Activated CD4-positive, alpha-beta memory T cell treated with anti-CD3 and anti-CD28 coated beads for 36 hours (primary cell): ENCODE results near the gene MBNL1. TPM values are rescaled to one million over a fixed set of nuclear protein-coding genes. Genes with fewer than 3 reads are reported as not detected.

Source experiments
- CTCF ChIA-PET: fragments of 350-600 bp; sonication (Branson Sonifier 250); formaldehyde crosslinking; loops from one replicate; lab custom pipeline; 2021; ENCODE audit warnings: antibody characterized with exemption, inconsistent platforms; lab: Charles Lee
- POLR2A ChIA-PET: fragments of 350-600 bp; sonication (Branson Sonifier 250); formaldehyde crosslinking; loops from one replicate; lab custom pipeline; 2021; ENCODE audit warnings: antibody characterized with exemption; lab: Charles Lee
- DNase-seq: peaks from one replicate; pipeline ENCODE4 v3.0.0-alpha.2; 2020
- H3K27ac Mint-ChIP-seq: one replicate; pipeline ENCODE4 v1.8.0; 2021; ENCODE audit warnings: mixed read lengths
- H3K27me3 Mint-ChIP-seq: one replicate; pipeline ENCODE4 v1.8.0; 2021; ENCODE audit warnings: mixed read lengths
- H3K36me3 Mint-ChIP-seq: one replicate; pipeline ENCODE4 v1.8.0; 2021; ENCODE audit warnings: mixed read lengths
- H3K4me1 Mint-ChIP-seq: one replicate; pipeline ENCODE4 v1.8.0; 2021; ENCODE audit warnings: low read depth, mixed read lengths
- H3K4me3 Mint-ChIP-seq: one replicate; pipeline ENCODE4 v1.8.0; 2021; ENCODE audit warnings: mild to moderate bottlenecking, mixed read lengths
- H3K9me3 Mint-ChIP-seq: one replicate; pipeline ENCODE4 v1.8.0; 2021; ENCODE audit warnings: mixed read lengths
- intact Hi-C: fragments of 100-400 bp; cut with micrococcal nuclease; formaldehyde crosslinking; loops from one replicate; pipeline ENCODE4 v1.15.1; 2023
- total RNA-seq, 2 experiments: library from RNA; stranded (reverse); gene quantifications; one replicate each; pipeline ENCODE4 v1.2.3, GENCODE V29; 2021

The MBNL1 gene
- total RNA-seq, 2 experiments from 2014 or later: 290 to 302 TPM

DNA sequence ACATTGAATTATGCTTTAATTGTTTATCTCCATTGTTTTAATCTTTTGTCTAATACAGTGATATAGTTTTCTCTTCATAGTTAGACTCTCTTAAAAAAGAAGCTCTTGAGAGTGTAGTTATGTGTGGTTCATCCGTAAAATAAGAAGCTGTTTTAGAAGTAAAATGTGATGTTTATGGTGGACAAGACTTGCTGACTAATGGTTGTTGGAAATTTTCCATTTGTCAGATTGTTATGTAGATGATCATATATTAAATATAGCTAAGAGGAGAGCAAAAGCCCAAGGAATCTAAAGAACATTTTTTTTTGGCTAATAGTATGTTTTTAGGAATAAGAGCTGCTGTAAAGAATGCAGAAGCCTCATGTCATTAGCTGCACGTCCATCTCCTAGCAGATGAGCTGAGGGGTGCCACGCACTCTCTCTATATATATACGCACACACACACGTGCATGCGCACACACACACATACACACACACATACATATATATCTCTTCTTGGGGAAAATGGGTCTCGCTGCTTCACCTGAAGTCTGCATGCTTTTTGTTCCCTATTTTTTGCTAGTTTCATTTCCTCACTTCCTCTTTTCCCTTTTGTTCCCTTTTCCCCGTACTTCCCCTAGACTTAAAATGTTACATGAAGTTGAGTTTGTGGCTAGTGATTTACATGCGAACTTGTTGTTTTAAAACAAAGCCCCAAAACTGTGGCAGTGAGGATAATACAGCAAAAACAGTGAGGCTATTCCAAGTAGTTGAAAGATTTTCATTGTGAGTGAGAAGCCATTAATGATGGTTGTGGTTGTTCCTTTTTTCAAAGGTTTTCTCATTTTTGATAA lies 107.8 kb downstream of the MBNL1 start:
- ChIA-PET CTCF (no interaction called here), POLR2A (no interaction called here)
- Mint-ChIP-seq H3K27me3 (no peaks in the 10 kb centered on the region), H3K36me3 (peaks cover 25% of the 10 kb centered on the region), H3K27ac (peak overlapping the region; percentile 69), H3K9me3 (peaks cover 4% of the 10 kb centered on the region), H3K4me1 (peaks cover 77% of the 10 kb centered on the region), H3K4me3 (no peak overlapping the region)
- no peak for DNase-seq
- intact Hi-C loops: no loop called here

- Mint-ChIP-seq H3K9me3 (no peaks in the 10 kb centered on the region), H3K36me3 (peaks cover 19% of the 10 kb centered on the region), H3K4me1 (peaks cover 76% of the 10 kb centered on the region), H3K27ac (peak overlapping the region; percentile 69), H3K27me3 (no peaks in the 10 kb centered on the region), H3K4me3 (no peak overlapping the region)
- intact Hi-C loops: no loop called here
- ChIA-PET CTCF (no interaction called here), POLR2A (no interaction called here)
- DNase-seq: no peak
Measured at GRCh38 chr3:152377184-152377570, 108.4 kb downstream of the MBNL1 start.

GRCh38 chr3:152379415-152380042 lies 110.8 kb downstream of the MBNL1 start:
- Mint-ChIP-seq H3K36me3 (peaks cover 11% of the 10 kb centered on the region), H3K27ac (peak overlapping the region; percentile 2), H3K4me3 (no peak overlapping the region), H3K9me3 (no peaks in the 10 kb centered on the region), H3K4me1 (peaks cover 78% of the 10 kb centered on the region), H3K27me3 (no peaks in the 10 kb centered on the region)
- ChIA-PET POLR2A (no interaction called here), CTCF (no interaction called here)
- DNase-seq: no peak
- intact Hi-C loops: no loop called here

- Mint-ChIP-seq H3K27ac (peak overlapping the region; percentile 46), H3K4me1 (peaks cover 76% of the 10 kb centered on the region), H3K27me3 (no peaks in the 10 kb centered on the region), H3K4me3 (no peak overlapping the region), H3K36me3 (peaks cover 11% of the 10 kb centered on the region), H3K9me3 (no peaks in the 10 kb centered on the region)
- no peak for DNase-seq
- CTCF ChIA-PET: no interaction called here
- POLR2A ChIA-PET: no interaction called here
- intact Hi-C loops: no loop called here
Measured at GRCh38 chr3:152380043-152380442, 111.3 kb downstream of the MBNL1 start.

DNA sequence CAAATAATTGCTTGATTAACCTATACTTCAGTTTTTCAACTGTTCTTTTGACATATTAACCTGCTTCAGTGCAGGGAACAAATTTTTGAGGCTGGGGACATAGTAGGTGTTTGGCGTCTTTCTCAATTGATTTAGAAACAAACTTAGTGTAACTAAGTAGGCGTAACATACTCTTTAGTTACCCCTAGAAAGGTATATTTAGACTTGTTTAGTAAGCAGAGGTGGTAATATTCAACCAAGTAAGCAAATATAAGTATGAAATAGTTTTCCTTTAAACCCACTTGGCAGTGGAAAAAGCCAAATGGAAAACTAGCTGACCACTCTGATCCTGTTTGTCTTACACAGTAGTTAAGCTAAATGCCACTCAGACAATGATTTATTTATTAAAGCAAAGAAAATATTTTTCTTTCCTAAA lies 113.2 kb downstream of the MBNL1 start:
- Mint-ChIP-seq H3K9me3 (no peaks in the 10 kb centered on the region), H3K27ac (peak overlapping the region; percentile 88), H3K27me3 (no peaks in the 10 kb centered on the region), H3K4me3 (peak overlapping the region; percentile 77), H3K36me3 (peaks cover 8% of the 10 kb centered on the region), H3K4me1 (peaks cover 77% of the 10 kb centered on the region)
- ChIA-PET CTCF (interaction anchor here (0.6 to 1.4 kb wide), 4 partner anchors 14 to 198 kb away, joined by 3 read pairs; no protein-coding TSS in a partner anchor), POLR2A (no interaction called here)
- intact Hi-C loops: no loop called here
- DNase-seq: no peak

DNA sequence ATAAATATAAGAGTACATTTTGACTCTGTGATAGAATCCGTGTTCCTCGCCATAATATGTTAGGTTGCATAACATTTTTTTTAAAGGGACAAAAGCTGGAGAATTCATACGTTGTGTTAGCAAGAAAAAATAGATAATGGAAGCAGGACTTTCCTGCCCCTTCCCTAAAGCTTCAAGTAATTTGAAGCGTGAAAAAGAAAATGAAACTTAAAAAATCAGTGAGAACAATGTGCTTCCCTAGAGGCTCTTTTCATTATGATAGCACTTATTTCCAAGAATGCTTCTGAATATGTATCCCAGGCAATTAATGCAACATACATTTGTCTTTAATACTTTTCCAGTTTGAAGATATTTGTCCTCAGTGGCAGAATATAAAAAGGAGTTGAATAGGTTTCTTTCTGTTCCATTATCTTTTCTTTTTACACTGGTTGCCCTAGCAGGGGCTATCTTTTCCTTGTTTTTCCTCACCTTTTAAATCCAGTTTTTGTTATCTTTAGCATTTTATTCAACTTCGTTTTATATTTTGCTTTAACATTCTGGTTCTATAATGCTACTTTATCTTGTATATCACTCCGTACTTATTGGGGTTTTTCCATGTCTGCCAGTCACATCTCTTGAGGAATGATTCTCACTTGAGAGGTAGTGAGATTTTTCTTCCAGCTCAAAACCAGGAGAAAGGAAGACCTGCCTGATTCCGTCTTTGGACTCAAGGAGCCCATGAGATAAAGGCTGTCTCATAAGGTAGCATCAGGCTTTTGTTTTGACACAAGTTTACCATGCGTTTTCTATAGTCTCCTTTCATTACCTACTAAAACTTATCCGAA lies 113.8 kb downstream of the MBNL1 start:
- DNase-seq: no peak
- H3K4me1 Mint-ChIP-seq: peaks cover 77% of the 10 kb centered on the region
- H3K36me3 Mint-ChIP-seq: peaks cover 8% of the 10 kb centered on the region
- H3K27ac Mint-ChIP-seq: peak overlapping the region; percentile 88
- no peaks in the 10 kb centered on the region for H3K9me3 Mint-ChIP-seq
- H3K27me3 Mint-ChIP-seq: no peaks in the 10 kb centered on the region
- ChIA-PET CTCF (interaction anchor here (0.6 to 1.4 kb wide), 4 partner anchors 13 to 199 kb away, joined by 3 read pairs; no protein-coding TSS in a partner anchor), POLR2A (no interaction called here)
- intact Hi-C loops: no loop called here
- H3K4me3 Mint-ChIP-seq: peak overlapping the region; percentile 77

DNA sequence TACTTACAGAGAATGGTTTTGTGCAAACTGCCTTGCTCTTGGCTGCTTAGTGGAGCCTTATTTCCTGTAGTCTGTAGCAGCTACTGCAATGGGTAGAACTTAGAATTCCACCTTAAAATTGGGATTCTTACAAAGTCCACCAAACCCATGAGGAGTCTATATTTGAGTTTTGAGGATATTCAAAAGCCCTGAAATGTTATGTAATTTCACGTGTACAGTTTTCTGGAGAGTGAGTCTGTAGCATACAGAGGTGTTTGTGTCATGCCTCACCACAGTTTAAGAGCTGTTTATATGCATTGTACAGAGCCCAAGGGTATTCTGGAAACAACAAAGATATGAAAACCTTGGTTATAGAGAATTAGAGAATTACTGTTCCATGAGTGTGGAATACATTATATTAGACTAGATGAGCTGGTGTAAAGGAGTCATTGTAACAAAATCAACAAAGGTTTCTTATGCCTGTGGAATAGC lies 114.4 kb downstream of the MBNL1 start:
- CTCF ChIA-PET: no interaction called here
- no peak for DNase-seq
- Mint-ChIP-seq H3K4me1 (peaks cover 77% of the 10 kb centered on the region), H3K9me3 (no peaks in the 10 kb centered on the region), H3K27me3 (no peaks in the 10 kb centered on the region), H3K36me3 (peaks cover 4% of the 10 kb centered on the region), H3K27ac (peak overlapping the region; percentile 88), H3K4me3 (peak overlapping the region; percentile 77)
- intact Hi-C loops: no loop called here
- POLR2A ChIA-PET: no interaction called here

GRCh38 chr3:152384412-152384811 lies 115.7 kb downstream of the MBNL1 start:
- H3K4me3 Mint-ChIP-seq: no peak overlapping the region
- intact Hi-C loops: loop anchor here (1.0 kb wide), 1 partner anchor 18 kb away; no protein-coding TSS in a partner anchor
- ChIA-PET POLR2A (no interaction called here), CTCF (no interaction called here)
- peaks cover 7% of the 10 kb centered on the region for H3K36me3 Mint-ChIP-seq
- DNase-seq: no peak
- H3K27me3 Mint-ChIP-seq: no peaks in the 10 kb centered on the region
- no peaks in the 10 kb centered on the region for H3K9me3 Mint-ChIP-seq
- H3K4me1 Mint-ChIP-seq: peaks cover 81% of the 10 kb centered on the region
- H3K27ac Mint-ChIP-seq: peak overlapping the region; percentile 73

DNA sequence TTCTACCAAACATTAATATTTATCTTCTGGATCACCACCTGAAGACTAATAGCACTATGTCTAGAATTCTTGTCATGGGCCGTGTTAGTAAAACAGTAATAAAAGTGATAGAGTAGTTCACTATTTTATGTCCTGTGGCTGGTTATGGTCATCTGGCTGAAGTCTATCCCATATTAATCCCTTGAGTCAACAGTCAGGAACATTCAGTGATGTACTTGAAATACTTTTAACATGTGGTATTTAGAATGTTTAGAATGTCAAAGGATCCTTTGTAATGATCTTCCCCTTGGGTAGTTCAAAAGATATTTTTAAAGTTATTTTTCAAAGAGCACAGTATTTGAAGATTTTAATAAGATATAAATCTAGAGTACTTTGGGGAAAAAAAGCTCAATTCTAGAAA lies 117.0 kb downstream of the MBNL1 start:
- peaks cover 7% of the 10 kb centered on the region for H3K36me3 Mint-ChIP-seq
- intact Hi-C loops: no loop called here
- H3K9me3 Mint-ChIP-seq: no peaks in the 10 kb centered on the region
- no peak overlapping the region for H3K4me3 Mint-ChIP-seq
- no peaks in the 10 kb centered on the region for H3K27me3 Mint-ChIP-seq
- no peak for DNase-seq
- H3K4me1 Mint-ChIP-seq: peaks cover 73% of the 10 kb centered on the region
- POLR2A ChIA-PET: no interaction called here
- CTCF ChIA-PET: no interaction called here
- H3K27ac Mint-ChIP-seq: peak overlapping the region; percentile 70

- ChIA-PET POLR2A (no interaction called here), CTCF (no interaction called here)
- Mint-ChIP-seq H3K27ac (peak overlapping the region; percentile 70), H3K27me3 (no peaks in the 10 kb centered on the region), H3K4me1 (peaks cover 75% of the 10 kb centered on the region), H3K36me3 (peaks cover 7% of the 10 kb centered on the region), H3K4me3 (no peak overlapping the region), H3K9me3 (no peaks in the 10 kb centered on the region)
- intact Hi-C loops: no loop called here
- DNase-seq: no peak
Measured at GRCh38 chr3:152386208-152386607, 117.5 kb downstream of the MBNL1 start.

- peak overlapping the region; percentile 36 for H3K27ac Mint-ChIP-seq
- peaks cover 10% of the 10 kb centered on the region for H3K36me3 Mint-ChIP-seq
- H3K4me1 Mint-ChIP-seq: peaks cover 72% of the 10 kb centered on the region
- ChIA-PET POLR2A (no interaction called here), CTCF (interaction anchor here (1.5 kb wide), 1 partner anchor 8 kb away, joined by 3 read pairs; no protein-coding TSS in a partner anchor)
- H3K9me3 Mint-ChIP-seq: no peaks in the 10 kb centered on the region
- no peaks in the 10 kb centered on the region for H3K27me3 Mint-ChIP-seq
- DNase-seq: no peak
- H3K4me3 Mint-ChIP-seq: no peak overlapping the region
- intact Hi-C loops: no loop called here
Measured at GRCh38 chr3:152388631-152389030, 119.9 kb downstream of the MBNL1 start.
